Stimulated activated CD8-positive, alpha-beta memory T cell treated with anti-CD3 and anti-CD28 coated beads, Interleukin-7, amount 100 ng/mL, for 1 hour (primary cell): ENCODE measurements around the gene CYP2C9.
"Not testable (repeated sequence)": the region's sequence is repeated elsewhere in the genome, so short reads cannot be mapped to it uniquely, and the experiment has no call there.

Experiments used
- DNase-seq, 2 donors: peaks; one replicate each; pipeline ENCODE4 v3.0.0-alpha.2; 2020; ENCODE audit warnings: low read depth in 2 of 2

The CYP2C9 gene

DNA sequence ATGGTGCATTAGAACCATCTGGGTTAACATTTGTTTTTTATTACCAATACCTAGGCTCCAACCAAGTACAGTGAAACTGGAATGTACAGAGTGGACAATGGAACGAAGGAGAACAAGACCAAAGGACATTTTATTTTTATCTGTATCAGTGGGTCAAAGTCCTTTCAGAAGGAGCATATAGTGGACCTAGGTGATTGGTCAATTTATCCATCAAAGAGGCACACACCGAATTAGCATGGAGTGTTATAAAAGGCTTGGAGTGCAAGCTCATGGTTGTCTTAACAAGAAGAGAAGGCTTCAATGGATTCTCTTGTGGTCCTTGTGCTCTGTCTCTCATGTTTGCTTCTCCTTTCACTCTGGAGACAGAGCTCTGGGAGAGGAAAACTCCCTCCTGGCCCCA lies at the start of gene CYP2C9:
TSS of gene CYP2C9 (plus strand) at position 276 of the 400 bp plus-strand sequence. CDS start at position 301, 25 bp downstream.
- no peak for DNase-seq

DNA sequence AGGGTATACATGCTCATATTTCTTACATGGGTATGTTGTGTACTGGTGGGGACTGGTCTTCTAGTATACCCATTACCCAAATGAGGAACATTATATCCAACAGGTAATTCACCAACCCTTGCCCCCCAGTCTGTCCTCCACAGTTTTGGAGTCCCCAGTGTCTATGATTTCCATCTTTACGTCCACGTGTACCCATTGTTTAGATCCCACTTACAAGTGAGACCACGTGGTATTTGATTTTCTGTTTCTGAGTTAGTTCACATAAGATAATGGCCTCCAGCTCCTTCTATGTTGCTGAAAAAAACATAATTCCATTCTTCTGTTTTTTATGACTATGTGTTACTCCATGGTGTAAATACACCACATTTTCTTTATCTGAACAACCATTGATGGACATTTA lies 49.3 kb upstream of the CYP2C9 start:
- DNase-seq, result no peak

DNA sequence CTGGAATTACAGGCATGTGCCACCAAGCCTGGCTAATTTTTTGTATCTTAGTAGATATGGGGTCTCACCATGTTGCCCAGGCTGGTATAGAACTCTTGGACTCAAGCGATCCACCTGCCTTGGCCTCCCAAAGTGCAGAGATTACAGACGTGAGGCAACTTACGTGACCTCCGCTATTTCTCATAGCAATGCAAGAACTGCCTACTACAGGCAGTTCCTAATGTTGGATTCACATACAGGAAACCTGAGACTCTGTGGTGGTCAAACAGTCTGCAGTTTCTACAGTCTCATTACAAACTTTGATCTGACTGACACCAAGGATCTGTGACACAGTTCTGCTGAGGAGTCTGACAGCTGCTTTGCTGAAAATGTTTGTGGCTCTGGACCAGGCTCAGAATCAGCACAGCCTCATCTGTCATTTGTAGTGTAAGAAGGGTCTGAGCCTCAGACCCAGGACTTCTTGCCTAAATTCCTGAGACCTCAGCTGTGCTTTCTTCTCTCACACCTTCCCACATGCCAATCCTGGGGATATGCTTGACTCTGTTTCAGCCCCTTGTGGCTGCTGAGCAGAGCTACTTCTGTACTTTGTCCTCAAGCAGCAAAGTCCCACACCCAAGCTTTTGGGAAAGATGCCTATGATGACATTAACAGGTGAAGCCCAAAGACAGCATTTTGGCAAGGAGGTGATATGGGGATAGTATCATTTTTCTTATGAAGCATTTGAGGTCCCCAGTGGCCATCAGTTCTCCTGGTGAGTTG lies 48.0 kb upstream of the CYP2C9 start:
- no peak for DNase-seq

DNA sequence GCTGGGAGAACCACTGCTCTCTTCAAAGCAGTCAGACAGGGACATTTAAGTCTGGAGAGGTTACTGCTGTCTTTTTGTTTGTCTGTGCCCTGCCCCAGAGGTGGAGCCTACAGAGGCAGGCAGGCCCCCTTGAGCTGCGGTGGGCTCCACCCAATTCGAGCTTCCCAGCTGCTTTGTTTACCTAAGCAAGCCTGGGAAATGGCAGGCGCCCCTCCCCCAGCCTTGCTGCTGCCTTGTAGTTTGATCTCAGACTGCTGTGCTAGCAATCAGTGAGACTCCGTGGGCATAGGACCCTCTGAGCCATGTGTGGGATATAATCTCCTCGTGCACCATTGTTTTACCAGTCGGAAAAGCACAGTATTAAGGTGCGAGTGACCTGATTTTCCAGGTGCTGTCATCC lies 40.0 kb upstream of the CYP2C9 start:
- DNase-seq, result not testable (repeated sequence)

DNA sequence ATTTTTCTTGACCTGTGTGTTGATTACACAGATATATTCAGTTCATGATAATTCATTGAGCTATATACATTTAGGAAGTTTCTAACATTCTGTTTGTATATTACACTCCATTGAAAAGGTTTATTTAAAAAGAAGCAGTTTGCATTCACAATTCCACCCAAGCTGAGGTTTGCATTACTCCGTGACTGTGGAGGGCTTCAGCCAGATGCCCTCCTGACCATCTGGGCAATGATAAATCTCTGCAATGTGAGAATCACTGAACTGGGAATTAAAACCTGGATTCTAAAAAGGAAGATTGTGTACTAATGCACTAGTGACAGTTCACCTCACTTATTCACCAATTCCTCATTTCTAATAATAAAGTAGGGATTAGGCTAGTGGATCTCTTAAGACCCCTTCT lies 36.4 kb upstream of the CYP2C9 start:
- no peak for DNase-seq

DNA sequence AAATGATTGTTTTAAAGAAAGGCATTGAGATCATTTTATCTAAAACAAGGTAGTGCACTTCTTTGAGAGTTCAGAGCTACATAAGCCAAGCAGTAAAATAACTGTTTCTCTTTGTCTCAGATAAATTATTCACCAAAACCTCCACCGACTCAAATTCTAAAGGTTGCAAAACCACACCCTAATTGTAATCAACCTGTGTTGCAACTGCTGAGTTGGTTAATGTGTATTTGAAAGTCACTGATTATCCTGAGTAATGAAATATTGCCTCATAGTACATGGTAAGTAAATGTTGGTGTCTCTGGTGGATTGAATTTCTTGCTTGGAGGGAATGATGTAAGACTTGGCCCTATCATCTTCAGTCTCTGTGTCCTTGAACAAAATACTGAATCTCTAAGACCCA lies 35.9 kb upstream of the CYP2C9 start:
- no peak for DNase-seq

DNA sequence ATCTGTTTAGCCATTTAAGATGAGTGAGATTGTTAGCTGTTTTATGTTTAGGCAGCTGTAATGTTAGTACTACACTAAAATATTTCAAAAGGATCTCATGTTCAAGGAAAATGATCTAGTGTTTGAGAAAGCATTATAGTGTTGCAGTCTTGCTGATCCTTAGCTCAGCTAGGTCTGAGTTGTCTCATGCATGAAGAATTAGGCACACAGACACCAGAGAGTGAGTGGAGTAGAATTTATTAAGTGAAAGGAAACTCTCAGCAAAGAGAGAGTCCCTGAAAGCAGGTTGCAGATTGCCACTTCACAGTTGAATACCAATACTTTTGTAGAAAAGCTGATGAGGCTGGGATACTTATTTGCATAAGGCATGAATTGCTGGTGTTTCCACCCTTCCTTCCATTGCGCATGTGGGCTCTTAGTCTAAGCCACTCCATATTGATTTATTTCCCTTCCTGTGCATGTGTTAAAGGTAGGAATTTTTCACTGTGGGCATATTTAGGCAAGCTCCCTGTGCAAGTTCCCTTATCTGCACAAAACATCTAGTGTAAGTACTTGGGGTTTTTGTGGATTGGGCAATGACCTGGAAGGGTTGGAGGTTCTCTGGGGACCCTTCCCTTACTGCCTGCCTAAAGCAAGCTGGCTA lies 33.8 kb upstream of the CYP2C9 start:
- DNase-seq, result not testable (repeated sequence)

DNA sequence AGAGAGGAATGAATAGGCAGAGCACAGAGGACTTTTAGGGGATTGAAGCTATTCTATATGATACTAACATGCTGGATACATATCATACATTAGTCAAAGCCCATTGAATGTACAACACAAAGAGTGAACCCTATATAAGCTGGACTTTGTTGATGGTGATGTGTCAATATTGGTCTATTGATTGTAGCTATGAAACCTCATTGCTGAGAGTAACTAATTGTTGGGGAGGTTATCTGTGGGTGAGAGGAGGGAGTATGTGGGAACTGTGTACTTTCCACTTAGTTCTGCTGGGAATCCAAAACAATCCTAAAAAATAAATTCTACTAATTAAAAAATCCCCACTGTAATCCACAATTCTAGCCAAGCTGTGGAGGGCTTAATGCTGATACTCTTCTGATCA lies 22.0 kb upstream of the CYP2C9 start:
- no peak for DNase-seq

DNA sequence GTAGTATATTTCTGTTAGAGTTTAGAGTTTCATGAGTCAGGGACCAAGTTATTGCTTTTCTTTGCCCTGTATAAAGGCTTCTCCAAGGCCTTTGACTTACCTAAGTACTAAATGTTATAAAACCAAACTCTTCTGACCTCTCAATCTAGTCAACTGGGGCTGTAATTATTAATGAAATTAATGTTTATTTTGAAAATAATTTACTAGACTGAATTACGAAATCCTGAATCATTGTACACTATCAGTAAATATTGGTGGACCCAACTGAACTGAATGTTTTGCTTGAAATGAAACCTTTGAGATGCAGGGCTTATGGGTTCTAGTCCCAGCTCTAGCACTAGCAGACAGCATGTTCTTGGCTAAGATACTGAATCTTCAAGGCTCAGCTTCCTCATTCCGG lies 1.7 kb upstream of the CYP2C9 start:
- DNase-seq, result no peak

DNA sequence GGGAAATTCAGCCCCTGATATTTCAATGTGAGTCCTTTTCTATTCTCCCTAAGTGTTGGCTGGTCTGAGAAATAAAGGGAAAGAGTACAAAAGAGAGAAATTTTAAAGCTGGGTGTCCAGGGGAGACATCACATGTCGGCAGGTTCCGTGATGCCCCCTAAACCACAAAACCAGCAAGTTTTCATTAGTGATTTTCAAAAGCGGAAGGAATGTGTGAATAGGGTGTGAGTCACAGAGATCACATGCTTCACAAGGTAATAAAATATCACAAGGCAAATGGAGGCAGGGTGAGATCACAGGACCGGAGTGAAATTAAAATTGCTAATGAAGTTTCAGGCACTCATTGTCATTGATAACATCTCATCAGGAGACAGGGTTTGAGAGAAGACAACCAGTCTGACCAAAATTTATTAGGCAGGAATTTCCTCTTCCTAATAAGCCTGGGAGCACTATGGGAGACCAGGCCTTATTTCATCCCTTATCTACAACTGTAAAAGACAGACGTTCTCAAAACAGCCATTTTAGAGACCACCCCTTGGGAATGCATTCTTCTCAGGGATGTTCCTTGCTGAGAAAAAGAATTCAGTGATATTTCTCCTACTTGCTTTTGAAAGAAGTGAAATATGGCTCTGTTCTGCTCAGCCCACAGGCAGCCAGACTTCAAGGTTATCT lies 5.1 kb downstream of the CYP2C9 start:
- not testable (repeated sequence) for DNase-seq

DNA sequence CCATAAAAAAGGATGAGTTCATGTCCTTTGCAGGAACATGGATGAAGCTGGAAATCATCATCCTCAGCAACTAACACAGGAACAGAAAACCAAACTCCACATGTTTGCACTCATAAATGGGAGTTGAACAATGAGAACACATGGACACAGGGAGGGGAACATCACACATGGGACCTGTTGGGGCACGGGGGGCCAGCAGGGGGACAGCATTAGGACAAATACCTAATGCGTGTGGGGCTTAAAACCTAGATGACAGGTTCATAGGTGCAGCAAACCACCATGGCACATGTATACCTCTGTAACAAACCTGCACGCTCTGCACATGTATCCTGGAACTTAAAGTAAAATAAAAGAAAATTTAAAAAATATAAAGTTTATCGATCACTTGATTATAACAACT lies 7.7 kb downstream of the CYP2C9 start:
- DNase-seq, result not testable (repeated sequence)

DNA sequence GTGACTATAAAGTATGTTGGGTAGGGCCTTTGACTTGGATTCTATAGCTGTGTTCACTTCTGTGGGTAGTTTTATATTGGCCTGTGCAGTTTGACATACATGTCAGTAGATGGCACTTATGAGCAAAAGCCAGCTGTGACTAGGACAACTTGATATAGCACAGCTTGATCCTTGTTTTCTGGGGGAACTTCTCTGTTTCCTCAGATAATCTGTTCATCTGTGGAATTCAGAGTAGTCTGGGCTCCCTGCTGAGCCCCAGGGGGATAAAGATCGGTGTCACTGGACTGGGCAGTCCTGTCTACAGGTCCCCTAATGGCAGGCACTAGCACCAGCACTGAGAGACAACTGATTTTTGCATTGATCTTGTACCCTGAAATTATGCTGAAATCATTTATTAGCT lies 25.4 kb downstream of the CYP2C9 start:
- DNase-seq, result no peak

DNA sequence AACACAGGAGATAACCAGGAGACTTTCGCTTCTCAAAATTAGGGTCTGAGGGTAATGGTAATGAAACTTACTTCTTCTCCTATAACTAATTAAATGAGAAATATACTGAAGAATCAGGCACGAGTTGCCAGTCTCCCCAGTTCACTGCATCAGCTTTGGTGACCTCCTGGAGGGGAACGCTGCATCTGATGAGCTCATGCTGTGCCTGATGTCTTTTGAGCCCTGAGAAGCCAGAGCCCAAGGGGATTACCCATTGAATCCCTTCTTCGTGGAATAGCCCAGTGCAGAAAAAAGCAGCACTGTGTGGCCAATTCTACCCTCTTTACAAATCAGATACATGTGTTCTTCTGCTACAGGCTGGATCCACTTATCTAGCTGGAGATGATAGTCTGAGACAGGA lies 45.1 kb downstream of the CYP2C9 start:
- no peak for DNase-seq

DNA sequence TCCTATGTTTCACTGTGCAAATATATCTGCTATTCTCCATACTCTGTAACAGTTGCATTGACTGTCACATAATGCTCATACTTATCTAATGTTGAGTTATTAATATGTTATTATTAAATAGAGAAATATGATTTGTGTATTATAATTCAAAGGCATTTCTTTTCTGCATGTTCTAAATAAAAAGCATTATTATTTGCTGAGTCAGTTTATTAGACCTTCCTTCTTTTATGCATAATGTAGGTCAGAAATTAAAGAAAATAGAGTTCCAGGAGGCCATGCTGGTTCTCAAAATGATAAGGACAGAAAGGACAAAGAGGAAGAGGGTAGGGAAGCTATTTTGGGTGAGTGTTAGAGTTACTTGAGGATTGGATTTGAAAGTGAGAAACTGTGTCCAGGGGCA lies 50.7 kb downstream of the CYP2C9 start:
- no peak for DNase-seq

DNA sequence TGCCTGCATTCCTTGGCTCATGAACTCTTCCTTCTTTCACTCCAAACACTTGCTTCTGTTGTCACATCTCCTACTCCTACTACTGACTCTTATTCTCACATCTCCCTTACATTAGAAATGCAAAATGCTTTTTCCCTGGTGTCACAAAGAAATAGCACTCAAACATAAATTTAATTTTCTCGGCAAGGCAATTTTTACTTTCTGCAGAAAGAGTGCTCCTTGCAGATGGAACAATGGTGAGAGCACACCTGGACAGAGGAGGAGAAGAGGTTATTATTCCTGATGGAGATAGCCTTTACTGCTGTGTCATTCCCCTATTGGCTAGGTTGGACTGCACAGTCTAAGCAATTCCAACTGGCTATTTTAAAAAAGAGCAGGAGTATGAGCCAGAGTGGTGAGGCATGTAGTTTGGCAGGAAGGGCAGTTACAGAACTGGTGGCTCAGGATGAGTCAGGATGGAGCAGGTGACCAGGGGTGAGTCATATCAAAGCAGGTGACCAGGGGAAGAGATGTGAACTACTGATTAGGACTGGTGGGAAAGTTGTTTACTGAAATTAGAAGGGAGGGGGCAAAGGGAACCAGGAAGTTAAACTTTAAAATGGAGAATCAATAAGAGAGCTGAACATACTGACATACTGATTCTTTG lies 52.9 kb downstream of the CYP2C9 start:
- no peak for DNase-seq

DNA sequence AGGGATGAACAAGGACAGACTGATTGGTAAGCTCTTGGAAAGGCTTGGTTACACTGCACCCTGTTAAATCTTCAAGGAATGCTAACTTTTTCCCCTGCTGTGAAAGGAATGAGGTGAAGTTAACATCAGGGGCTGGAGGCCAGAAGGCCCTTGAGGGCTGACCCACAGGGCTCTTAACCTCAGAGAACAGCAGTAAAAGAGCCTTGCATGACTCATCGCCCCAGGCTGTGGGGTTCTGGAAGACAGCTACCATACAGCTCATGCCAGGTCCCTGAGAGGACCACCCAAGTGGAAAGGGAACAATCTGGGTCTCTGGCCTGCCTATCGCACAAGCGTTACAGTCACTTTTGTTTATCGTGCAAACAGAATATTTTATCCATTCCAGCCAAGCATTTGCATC lies 54.4 kb downstream of the CYP2C9 start:
- DNase-seq, result no peak

DNA sequence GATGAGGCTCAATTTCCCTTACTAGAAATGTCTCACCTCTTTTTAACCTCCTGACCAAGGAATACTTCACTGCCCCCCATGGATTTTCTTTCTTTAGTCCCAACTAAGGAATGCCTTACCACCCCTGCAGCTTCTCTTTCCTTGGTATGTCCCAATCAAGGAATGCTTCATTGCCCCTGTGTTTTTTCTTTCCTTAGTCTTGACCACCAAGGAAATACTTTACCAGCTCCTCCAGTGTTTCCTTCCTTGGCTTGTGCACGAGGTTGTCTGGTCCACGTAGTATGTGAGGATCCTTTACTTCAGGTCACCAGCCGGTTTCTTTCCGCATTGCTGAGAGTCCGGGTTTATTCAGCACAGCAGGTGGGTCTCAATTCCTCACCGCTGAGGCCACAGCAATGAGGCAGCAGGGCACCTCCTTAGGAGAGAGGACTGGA lies 59.3 kb downstream of the CYP2C9 start:
- no peak for DNase-seq

DNA sequence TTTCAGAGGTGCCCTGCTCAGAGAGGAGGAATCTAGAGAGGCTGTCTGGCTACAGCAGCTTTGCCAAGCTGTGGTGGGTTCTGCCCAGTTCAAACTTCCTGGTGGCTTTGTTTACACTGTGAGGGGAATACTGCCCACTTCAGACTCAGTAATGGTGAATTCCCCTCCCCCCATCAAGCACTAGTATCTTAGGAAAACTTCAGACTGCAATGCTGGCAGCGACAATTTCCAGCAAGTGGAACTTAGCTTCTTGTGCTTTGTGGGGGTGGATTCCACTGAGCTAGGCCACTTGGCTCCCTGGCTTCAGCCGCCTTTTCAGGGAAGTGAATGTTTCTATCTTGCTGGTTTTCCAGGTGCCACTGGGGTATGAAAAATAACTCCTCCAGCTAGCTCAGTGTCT lies 88.0 kb downstream of the CYP2C9 start:
- no peak for DNase-seq

DNA sequence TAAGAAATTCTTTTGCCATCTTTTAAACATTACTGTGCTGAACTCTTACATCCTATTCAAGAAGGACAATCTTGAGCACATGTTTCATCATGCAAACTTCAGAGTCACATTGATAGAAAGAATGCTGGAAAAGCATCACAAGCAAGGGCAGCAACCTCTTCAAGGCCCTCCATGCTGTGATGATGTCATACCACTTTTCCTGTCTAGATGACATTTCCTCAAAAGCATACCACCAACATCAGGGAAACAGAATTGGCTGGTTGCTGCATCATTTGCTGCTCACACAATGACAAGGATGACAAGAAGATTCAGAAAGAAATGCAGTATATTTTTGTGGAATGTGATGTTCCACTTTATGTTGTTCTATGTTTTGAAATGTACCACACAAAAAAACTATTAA lies 93.2 kb downstream of the CYP2C9 start:
- no peak for DNase-seq

DNA sequence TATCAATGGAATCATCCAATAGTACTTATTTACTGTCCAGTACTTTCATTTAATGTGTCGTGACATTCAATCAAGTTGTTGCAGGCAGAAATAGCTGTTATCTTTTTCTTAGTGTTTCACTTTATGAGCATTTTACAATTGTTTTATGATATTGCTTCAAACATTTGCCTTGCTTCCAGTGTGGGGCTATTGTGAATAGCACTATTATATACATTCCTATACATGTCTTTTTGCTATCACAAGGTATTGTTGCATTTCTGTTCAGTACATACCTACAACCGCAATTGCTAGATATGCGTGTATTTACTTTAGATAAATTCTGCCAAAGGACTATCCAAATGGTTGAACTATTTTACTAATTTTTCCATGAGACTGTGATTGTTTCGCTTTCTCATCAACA lies 95.9 kb downstream of the CYP2C9 start:
- no peak for DNase-seq

DNA sequence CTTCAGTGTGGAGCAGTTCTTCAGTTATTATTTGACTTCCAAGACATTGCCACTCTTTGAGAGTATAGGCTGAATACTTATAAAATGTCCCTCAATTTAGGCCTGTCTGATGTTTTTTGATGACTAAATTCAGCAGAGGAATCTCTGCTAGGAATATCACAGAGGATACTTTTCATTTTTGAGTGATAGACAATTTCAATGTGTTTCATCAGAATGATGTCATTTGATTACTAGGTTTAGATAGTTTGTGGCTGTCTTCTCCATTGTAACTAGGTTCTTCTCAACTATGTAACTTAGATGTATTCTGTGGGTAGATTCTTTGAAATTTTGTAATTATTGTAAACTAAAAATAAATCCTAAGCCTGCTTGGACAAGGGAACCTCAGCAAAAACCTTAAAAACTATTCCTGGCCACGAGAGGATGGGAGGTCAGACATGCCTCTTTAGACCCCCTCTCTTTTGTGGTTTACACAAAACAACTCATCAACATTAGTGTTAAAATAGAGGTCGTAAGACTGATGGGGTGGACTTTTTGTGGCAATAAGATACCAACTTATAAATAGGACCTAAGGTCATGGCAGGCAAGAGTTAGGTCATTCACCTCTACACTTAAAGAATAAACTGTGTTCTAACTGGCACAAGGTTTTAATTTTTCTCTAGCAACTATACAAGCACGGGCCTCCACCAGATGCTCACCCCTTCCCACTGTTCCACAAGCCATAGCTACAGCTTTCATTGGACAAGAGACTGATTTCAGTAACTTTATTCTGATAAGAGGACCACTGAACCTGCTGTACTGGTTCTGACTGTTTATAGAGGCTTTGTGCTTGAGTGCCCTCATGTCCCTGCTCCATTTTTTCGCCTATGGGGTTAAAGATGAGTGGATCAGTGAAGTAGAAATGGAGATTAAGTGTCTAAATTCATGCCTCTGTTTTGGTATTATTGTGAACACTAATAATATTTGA lies 97.2 kb downstream of the CYP2C9 start:
- no peak for DNase-seq
